Measurements from ENCODE around the gene PPP1CA. TPM values are rescaled to one million over a fixed set of nuclear protein-coding genes. Genes with fewer than 3 reads are reported as not detected.

PPP1CA gene
- total RNA-seq, 1 experiment from 2014 or later = 238 TPM

DNA sequence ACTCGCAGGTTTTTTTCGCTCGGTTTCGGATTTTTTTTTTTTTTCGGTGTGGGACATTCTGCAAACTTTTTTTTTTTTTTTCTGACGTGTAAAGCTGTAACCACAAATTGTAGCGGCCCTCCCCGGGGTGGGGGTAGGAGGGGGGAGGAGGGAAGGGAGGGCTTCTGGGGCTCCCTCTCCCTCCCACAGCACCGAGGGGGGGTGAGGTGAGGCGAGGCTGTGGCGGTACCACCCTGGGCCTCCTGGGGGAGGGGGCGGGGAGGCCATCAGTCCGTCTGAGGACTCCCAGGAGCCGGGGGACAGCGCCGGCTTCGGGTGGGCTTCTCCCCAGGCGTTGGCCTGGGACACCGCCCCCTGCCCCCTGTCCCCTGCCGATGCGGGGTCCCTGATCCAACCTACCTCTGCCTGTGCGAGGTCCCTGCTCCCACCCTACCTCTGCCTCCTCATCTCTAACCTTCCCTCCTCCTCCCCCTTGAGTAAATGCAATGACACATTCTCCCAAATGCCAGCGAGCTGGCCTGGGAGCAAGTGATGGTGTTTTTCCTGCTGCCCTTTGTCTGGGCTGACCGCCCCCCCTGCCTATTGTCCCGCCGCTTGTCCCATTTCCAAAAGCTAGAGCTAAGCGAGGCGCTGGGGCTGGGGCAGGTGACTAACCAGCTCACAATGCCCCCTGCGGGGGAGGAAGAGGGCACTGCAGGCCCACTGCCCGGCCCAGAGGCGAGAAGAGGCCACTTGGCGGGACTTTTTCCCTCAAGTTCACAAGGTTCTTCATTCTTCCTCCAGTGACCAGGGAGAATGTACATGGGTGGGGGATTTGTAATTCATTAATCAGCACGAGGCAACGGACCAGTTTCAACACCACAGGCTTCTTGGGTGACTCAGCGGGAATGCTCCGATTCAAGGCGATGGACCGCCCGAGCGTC, 27.7 kb downstream of the PPP1CA start:
- Histone ChIP-seq H3K9me2 (ENCODE audit: insufficient read depth) (no peaks in the 10 kb centered on the region), H3K27ac (ENCODE audit: low read depth, low read length) (peak overlapping the region; percentile 100), H3K9ac (ENCODE audit: low read length) (peak overlapping the region; percentile 100), H3K4me3 (replicated peaks in 1 of 2; ENCODE audit: low read depth in 1 of 2, low read length in 2 of 2) (peak overlapping the region; percentile 64 to 83), H2AFZ (ENCODE audit: low read depth, low read length, poor library complexity, severe bottlenecking) (no peak overlapping the region), H3K36me3 (ENCODE audit: control insufficient read depth in 1 of 2, insufficient read depth in 2 of 2, low read length in 2 of 2) (no peaks in the 10 kb centered on the region; a peak in 1 of 4 replicates), H3K4me2 (ENCODE audit: low read length) (peak overlapping the region; percentile 88), H3K27me3 (ENCODE audit: insufficient read depth, low read length) (no peaks in the 10 kb centered on the region), H3K9me3 (ENCODE audit: control insufficient read depth in 1 of 2, insufficient read depth in 1 of 2, low read depth in 1 of 2, low read length in 2 of 2) (no peaks in the 10 kb centered on the region), H3K4me1 (ENCODE audit: control insufficient read depth in 1 of 2, insufficient read depth in 2 of 2, low read length in 2 of 2) (peaks cover 58 to 84% of the 10 kb centered on the region in 2 experiments), H4K20me1 (ENCODE audit: insufficient read depth) (no peaks in the 10 kb centered on the region), H3K79me2 (ENCODE audit: insufficient read depth, low read length) (peaks cover 39% of the 10 kb centered on the region)
- ChIA-PET CTCF (interaction anchor here (0.6 to 15.5 kb wide), 7 partner anchors 8 to 89 kb away, joined by 3 to 456 read pairs (median 4); partner anchors contain the start of genes POLD4 and PPP1CA), POLR2A (interaction anchor here (0.9 to 15.1 kb wide), 5 partner anchors 11 to 57 kb away, joined by 3 to 210 read pairs (median 4); partner anchors contain the start of genes POLD4 and PPP1CA), RAD21 (ENCODE audit: low non-redundant PET in 1 of 2, low total read pairs in 2 of 2, uncharacterized antibody in 2 of 2, unreplicated experiment in 2 of 2) (interaction anchor here (0.5 to 1.6 kb wide), 6 partner anchors 8 to 57 kb away, joined by 3 to 9 read pairs (median 5); no protein-coding TSS in a partner anchor)
- intact Hi-C loops (cut with micrococcal nuclease) = loop anchor here (1.0 kb wide), 1 partner anchor 17 kb away; no protein-coding TSS in a partner anchor
- ATAC-seq = peak; percentile 69
- no TSS peak for BruUV-seq (replicated peaks)
- peak; percentile 93 for DNase-seq (ENCODE audit: low read depth, low spot score)
- no peak for TF ChIP-seq CEBPB (IDR thresholded peaks at IDR 0.05; ENCODE audit: low read depth)
- TF ChIP-seq EZH2phosphoT487 (IDR thresholded peaks at IDR 0.05; ENCODE audit: borderline replicate concordance) = no peak
- TF ChIP-seq, protein P1, sequence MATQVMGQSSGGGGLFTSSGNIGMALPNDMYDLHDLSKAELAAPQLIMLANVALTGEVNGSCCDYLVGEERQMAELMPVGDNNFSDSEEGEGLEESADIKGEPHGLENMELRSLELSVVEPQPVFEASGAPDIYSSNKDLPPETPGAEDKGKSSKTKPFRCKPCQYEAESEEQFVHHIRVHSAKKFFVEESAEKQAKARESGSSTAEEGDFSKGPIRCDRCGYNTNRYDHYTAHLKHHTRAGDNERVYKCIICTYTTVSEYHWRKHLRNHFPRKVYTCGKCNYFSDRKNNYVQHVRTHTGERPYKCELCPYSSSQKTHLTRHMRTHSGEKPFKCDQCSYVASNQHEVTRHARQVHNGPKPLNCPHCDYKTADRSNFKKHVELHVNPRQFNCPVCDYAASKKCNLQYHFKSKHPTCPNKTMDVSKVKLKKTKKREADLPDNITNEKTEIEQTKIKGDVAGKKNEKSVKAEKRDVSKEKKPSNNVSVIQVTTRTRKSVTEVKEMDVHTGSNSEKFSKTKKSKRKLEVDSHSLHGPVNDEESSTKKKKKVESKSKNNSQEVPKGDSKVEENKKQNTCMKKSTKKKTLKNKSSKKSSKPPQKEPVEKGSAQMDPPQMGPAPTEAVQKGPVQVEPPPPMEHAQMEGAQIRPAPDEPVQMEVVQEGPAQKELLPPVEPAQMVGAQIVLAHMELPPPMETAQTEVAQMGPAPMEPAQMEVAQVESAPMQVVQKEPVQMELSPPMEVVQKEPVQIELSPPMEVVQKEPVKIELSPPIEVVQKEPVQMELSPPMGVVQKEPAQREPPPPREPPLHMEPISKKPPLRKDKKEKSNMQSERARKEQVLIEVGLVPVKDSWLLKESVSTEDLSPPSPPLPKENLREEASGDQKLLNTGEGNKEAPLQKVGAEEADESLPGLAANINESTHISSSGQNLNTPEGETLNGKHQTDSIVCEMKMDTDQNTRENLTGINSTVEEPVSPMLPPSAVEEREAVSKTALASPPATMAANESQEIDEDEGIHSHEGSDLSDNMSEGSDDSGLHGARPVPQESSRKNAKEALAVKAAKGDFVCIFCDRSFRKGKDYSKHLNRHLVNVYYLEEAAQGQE (IDR thresholded peaks at IDR 0.05; ENCODE audit: low read depth) = no peak
- TF ChIP-seq, protein P2, sequence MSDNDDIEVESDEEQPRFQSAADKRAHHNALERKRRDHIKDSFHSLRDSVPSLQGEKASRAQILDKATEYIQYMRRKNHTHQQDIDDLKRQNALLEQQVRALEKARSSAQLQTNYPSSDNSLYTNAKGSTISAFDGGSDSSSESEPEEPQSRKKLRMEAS (IDR thresholded peaks at IDR 0.05) = no peak
- TF ChIP-seq POLR2A (IDR thresholded peaks at IDR 0.05; ENCODE audit: borderline replicate concordance, extremely low read depth, insufficient read depth, insufficient read length) = peak; percentile 3
- no peak for TF ChIP-seq RAD21 (IDR thresholded peaks at IDR 0.05; ENCODE audit: low read depth)
- peak; percentile 30 for TF ChIP-seq YY1 (IDR thresholded peaks at IDR 0.05; ENCODE audit: extremely low read depth, insufficient replicate concordance, low read depth, low read length)
- TF ChIP-seq EGR1 (IDR thresholded peaks at IDR 0.05; ENCODE audit: low read depth) = no peak
- TF ChIP-seq POLR2AphosphoS5 (IDR thresholded peaks at IDR 0.05; ENCODE audit: low read depth, low read length) = peak; percentile 77
- TF ChIP-seq, protein P3, sequence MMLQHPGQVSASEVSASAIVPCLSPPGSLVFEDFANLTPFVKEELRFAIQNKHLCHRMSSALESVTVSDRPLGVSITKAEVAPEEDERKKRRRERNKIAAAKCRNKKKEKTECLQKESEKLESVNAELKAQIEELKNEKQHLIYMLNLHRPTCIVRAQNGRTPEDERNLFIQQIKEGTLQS (IDR thresholded peaks at IDR 0.05) = no peak
- TF ChIP-seq CBX3 (IDR thresholded peaks at IDR 0.05; ENCODE audit: low read depth) = no peak
- TF ChIP-seq, protein P4, sequence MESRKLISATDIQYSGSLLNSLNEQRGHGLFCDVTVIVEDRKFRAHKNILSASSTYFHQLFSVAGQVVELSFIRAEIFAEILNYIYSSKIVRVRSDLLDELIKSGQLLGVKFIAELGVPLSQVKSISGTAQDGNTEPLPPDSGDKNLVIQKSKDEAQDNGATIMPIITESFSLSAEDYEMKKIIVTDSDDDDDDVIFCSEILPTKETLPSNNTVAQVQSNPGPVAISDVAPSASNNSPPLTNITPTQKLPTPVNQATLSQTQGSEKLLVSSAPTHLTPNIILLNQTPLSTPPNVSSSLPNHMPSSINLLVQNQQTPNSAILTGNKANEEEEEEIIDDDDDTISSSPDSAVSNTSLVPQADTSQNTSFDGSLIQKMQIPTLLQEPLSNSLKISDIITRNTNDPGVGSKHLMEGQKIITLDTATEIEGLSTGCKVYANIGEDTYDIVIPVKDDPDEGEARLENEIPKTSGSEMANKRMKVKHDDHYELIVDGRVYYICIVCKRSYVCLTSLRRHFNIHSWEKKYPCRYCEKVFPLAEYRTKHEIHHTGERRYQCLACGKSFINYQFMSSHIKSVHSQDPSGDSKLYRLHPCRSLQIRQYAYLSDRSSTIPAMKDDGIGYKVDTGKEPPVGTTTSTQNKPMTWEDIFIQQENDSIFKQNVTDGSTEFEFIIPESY (IDR thresholded peaks at IDR 0.05; ENCODE audit: extremely low read depth, insufficient replicate concordance, low read length) = peak; percentile 30
- no peak for TF ChIP-seq ELF1 (IDR thresholded peaks at IDR 0.05; ENCODE audit: borderline replicate concordance, low read depth)
- TF ChIP-seq JUND (IDR thresholded peaks at IDR 0.05) = no peak
- TF ChIP-seq, protein P5, sequence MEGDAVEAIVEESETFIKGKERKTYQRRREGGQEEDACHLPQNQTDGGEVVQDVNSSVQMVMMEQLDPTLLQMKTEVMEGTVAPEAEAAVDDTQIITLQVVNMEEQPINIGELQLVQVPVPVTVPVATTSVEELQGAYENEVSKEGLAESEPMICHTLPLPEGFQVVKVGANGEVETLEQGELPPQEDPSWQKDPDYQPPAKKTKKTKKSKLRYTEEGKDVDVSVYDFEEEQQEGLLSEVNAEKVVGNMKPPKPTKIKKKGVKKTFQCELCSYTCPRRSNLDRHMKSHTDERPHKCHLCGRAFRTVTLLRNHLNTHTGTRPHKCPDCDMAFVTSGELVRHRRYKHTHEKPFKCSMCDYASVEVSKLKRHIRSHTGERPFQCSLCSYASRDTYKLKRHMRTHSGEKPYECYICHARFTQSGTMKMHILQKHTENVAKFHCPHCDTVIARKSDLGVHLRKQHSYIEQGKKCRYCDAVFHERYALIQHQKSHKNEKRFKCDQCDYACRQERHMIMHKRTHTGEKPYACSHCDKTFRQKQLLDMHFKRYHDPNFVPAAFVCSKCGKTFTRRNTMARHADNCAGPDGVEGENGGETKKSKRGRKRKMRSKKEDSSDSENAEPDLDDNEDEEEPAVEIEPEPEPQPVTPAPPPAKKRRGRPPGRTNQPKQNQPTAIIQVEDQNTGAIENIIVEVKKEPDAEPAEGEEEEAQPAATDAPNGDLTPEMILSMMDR (IDR thresholded peaks at IDR 0.05 in 2 of 3, conservative IDR thresholded peaks at IDR 0.05 in 1 of 3; ENCODE audit: borderline replicate concordance in 1 of 3, insufficient read depth in 1 of 3, low read depth in 2 of 3, low read length in 2 of 3) = peak in 2 of 3 experiments; percentile 32 to 41; a peak in 3 of 6 replicates
- no peak for TF ChIP-seq ZNF274 (IDR thresholded peaks at IDR 0.05; ENCODE audit: low read depth, low read length)
- no peak for TF ChIP-seq ZFX (IDR thresholded peaks at IDR 0.05)
